NOMO-1 treated with DMSO at 0.1 percent for 48 hours (cell line): ENCODE measurements around the gene HSPA4.

Source experiments
- DNase-seq: peaks from one replicate; lab custom pipeline; 2025; ENCODE audit not compliant: unreplicated experiment; lab: John Stamatoyannopoulos, UW

Gene HSPA4

DNA sequence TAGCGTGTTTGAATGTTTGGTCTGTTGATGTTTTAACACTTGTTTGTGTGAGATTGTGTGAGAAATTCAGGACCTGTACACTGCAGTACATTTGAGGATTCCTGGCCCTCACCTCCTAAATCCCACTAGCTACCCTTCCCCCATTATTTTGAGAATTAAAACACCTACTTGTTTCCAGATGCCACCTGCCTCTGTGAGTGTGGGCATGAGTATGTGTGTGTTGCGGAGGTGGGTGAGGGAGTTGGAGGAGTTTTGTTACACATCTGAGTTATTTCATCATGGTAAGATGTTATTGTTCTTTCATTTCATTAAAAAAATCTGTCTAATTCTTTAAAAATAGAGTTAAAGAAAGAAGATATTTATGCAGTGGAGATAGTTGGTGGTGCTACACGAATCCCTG, 36.3 kb downstream of the HSPA4 start:
- no peak for DNase-seq

DNA sequence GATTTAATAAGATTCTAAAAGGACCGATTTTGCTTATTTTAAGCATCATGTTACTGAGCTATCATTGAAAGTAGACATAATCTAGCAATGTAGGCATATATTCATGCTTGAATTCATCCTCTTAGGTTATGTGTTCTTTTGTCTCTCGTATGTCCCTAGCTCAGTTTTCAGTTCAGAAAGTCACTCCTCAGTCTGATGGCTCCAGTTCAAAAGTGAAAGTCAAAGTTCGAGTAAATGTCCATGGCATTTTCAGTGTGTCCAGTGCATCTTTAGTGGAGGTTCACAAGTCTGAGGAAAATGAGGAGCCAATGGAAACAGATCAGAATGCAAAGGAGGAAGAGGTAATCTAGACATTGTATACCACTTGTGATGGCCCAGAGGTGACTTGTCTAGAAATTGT, 39.2 kb downstream of the HSPA4 start:
- no peak for DNase-seq

DNA sequence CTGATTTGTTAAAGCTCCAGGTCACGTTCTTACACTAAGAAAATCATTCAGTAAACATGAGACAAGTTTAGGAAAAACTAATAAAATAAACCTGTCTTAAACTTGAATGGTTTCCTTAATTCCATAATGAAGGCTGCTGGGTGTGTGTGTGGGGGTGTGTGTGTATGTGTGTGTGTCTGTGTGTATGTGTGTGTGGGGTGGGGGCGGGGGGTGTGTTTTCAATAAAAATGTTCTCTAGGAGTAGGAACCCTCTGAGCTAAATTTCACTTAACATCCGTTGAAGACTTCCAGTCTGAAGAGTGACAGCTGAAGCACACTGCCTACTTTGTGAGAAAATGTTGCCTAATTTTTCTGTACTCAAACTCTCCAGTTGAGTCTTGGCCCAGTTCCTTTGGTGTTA, 54.5 kb downstream of the HSPA4 start:
- DNase-seq, result no peak

DNA sequence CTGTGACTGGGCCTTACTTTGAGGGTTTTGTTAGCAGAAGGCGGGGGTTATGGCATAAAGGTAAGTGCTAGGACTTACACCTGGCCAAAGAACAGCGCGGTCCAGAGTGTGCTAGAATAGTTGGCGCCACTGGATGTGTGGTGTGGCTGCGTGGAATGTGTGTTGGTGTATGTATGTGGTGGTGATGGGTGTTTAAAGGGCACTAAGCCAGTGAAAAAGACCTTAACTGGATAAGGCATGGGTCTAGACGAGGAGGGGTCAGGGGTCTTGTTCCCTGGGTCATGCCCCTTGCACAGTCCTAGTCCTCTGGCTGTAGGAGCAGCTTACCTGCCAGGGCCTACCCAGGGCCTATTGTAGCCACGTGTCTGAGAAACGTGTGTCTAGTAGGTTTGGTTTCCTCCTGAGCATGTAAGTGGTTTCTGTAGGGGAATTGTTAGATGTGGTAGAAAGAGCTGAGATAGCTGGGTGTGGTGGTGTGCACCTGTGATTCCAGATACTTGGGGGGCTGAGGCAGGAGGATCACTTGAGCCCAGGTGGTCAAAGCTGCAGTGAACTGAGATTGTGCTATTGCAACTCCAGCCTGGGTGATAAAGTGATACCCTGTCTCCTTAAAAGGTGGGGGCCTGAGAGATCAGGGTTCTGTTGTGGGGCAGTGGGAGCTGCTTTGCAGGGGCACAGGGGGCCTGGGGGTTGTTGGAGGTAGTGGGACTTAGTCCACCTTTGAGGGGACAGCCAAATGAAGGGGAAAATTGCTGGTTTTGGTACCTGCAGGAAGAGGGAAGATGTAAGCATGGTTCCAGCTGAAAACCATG, 55.2 kb downstream of the HSPA4 start:
- no peak for DNase-seq

DNA sequence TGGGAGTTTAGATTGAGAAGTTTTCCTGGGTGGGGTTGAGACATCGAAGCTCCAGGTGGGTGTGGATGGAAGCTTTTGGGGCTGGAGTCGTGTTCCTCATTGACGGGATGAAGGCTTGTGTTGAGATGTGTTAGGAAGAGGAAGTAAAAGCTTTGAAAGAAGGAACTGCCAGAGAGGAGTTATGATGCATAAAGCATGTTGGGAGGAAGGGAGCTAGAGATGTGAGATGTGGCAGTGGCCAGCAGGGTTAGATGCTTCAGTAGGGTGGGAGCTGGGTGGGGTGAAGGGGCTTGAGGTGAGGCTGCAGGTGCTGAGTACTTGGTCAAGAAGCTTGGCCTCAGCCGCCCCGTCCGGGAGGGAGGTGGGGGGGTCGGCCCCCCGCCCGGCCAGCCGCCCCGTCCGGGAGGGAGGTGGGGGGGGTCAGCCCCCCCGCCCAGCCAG, 56.7 kb downstream of the HSPA4 start:
- DNase-seq, result peak; percentile 93

DNA sequence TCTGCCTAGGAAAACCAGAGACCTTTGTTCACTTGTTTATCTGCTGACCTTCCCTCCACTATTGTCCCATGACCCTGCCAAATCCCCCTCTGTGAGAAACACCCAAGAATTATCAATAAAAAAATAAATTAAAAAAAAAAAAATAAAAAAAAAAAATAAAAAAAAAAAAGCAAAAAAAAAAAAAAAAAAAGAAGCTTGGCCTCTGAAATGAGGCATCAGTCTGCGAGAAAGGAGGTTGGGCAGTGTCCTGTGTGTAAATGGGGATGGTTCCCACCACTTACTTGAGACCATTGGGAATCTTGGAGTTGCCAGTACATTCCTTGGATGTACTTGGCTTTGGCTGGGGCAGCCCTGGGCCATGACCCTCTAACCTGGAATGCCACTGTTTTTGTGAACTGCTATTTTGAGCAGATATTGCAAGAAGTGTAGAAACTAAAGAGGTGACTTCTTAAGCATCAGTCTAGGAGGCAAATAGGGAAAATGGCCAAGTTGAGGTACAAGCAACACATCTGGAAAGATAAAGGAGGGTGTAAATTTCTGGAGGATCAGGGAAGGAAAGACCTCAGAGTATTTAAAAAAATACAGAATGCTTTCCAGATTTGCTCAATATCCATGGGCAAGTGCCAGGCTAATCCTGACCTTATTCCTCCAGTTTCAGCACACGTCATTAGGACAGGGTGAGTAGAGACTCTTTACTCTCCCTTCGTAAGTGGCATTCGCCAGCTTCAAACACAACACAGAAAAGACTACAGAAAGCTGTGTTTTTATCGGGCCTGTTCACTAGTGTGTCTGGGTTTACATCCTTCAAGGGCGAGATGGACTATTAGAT, 58.1 kb downstream of the HSPA4 start:
- DNase-seq, result no peak

DNA sequence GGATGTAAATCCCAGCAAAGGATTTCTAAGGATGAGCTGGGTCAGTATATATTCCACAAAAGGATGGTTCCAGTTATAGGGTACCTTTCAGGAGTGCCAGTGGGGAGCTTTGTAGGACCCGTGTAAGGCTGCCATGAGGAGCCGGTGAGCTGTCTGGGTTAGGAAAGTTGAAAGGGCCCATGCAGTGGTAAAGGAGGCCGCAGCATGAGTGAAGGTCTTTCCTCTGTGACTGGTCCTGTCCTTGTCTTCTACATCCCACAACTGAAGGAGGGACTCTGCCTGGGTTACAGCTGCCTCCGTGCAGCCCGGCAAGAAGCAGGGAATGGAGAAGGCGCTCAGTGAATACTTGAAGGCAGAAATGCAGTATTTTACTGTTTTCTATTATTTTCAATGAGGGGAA, 58.9 kb downstream of the HSPA4 start:
- no peak for DNase-seq

DNA sequence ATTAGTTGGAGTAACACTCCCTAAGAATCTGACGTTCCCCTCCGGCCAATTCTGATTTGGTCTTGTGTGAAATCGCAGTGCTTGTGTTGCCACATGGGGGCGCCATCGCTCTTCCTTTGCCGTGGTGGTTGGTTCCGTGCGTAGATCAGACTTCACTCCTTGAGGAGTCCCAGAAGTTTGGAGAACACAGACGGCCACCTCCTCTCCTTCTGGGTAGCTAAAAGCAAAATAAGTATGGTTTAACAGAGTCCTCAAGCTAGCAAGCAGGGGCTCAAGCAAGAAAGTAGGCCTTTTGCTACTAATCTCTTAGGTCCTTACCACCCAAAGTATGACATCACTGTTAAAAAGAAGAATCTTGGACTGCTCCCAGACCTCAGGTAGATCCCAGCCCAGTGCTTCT, 59.5 kb downstream of the HSPA4 start:
- DNase-seq, result peak; percentile 76

DNA sequence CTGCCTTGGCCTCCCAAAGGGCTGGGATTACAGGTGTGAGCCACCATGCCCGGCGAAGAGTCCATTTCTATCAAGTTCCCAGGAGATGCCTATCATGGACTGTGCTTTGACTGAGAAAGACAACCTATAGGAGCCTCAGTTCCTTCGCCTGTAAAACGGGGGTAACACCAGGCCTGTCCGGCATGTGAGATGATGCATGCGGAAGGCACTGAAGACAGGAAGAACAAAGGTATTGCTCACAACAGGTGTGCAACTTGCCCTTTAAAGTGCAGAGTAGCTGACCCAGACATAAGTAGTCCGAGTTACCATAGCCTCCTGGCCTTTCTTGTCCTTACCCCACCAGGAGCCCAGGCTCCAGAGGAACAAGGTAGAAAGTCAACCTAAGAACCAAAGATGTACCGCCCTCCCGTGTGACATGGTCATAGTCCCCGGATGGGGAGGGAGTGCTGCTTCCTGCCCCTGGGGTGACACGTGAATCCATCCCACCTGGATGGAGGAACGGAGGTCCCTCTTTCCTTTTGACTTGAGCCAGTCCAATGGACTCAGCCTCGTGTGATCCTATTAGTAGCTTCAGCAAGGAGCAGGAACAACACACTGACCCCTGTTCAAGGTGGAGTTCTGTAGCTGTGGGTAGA, 60.3 kb downstream of the HSPA4 start:
- no peak for DNase-seq

DNA sequence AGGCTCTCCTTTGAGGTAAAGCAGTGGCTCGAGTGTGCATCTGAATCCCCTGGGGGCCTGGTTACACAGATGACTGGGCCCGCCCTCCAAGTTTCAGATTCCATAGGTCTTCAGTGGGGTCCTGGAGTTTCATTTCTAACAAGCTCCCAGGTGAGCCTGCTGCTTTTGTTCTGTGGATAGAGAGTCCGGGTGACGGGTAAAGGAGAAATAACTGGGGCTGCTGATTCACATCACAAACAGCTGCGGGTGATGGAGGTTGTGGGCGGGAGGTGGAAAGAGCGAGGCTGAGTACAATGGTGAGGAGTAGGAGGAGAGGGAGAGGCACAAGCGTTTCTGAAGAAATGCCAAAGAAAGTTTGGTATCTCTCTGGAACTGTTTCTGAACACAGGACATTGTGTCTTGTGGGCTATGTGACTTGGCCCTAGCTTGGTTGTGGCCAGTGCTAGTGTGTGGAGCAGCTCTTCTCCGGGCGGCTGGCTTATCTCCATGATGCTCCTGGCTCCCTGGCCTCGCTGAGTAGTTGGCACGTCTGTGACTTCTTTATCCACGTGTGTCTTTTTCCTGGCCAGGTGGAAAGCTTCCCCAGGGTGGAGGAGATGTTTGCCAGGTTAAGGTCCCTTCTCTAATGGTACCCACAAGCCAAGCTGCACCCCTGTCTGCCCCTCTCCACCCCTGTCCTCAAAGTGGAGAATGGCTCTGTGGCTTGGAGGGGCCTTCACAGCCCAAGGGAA, 61.7 kb downstream of the HSPA4 start:
- no peak for DNase-seq

DNA sequence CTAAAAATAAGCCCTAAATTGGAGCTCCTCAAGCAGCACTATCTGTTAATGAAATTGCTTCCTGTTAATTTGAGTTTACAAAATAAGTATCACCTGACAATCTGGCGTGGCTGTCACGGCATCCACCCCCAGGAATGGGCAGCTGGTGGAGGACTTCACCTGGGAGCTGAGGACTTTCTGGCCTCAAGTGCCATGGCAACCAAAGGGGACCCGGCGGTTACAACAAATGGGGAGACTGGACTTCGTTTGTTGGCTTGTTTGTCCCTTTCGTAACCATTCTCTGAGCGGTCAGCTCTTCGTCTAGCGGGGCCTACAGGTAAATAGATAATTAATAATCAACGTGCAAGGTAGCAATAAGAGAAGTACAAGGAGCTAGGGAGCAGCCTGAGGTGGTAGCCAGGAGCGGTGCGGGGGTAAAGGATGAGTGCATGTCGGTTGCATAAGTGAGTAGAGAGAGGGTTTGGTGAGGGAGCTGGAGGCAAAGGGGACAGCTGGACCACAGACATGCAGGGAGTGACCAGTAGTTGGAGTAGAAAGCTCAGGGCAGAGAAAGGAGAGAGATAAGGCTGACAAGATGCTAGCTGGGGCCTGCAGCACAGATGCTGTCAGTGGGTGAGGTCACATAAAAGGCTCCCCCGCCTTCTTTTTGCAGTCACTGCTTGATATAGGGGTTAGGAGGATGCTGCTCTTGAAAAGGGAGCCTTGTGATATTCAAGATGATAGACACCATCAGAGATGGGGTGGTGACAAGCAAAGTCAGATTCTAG, 62.5 kb downstream of the HSPA4 start:
- DNase-seq, result no peak

DNA sequence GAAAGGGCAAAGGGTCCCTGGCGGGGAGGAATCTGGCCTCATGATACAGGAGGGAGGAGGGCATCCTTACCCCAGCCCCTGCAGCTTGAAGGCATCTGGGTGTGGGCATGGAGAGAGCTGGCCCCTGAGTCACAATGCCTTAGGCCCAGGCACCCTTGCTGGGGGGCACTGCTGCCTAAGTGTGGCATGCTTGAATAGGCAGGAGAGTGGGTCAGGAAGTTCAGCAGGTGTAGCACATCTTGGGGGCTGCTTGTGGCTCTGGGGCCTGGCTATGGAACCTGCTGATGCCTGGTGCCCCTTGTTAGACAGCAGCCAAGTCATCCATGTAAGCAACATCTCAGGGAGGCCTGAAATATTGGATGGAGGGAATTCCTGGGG, 63.1 kb downstream of the HSPA4 start:
- DNase-seq, result no peak

DNA sequence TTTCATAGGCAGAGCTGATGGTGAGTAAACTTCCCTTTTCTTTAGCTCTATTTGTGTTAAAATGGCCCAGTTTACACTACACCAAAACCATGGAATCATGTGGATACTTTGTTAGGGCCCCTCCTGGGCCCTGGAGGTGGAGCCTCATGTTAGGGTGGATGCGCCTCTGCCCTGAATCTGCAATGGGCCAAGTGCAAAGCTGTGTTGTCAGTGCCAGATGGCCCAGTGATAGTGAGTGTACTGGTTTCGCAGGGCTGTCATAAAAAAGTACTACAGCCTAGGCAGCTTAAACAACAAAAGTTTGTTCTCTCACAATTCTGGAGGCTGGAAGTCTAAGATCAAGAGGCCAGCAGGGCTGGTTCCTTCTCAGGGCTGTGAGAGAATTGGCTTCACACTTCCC, 64.8 kb downstream of the HSPA4 start:
- DNase-seq, result no peak

DNA sequence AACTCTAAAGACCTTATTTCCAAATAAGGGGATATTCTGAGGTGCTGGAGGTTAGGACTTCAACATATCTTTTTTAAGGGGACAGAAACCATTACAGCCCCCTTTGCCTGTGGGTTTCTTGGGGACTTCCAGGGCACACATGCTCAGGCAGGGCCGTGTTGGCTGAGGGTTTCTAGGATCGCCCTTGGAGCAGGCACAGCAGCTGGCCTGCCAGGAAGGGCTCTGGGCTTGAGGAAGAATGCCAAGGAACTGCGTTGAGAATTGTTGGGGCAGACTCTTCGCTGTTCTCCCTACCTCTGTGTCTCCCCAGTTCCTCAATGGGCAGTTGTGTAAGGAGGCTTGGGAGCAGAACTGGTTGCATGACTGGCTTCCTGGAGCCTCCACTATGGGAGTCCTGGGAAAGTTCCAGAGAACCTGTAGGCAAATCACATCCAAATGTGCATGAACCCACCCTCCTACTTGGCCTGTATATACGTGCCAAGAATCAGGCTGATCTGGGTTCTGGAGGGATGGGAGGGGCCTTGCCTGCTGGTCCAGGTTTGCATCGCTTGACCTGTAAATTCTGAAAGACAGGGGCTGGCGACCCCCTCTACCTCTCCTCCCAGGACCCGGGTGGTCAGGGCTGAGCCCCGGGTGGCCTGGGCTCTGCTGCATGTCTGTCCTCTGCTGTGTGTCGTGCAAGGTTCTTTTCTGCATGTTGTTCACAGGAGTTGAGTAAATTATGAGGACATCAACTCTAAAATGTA, 65.5 kb downstream of the HSPA4 start:
- no peak for DNase-seq

DNA sequence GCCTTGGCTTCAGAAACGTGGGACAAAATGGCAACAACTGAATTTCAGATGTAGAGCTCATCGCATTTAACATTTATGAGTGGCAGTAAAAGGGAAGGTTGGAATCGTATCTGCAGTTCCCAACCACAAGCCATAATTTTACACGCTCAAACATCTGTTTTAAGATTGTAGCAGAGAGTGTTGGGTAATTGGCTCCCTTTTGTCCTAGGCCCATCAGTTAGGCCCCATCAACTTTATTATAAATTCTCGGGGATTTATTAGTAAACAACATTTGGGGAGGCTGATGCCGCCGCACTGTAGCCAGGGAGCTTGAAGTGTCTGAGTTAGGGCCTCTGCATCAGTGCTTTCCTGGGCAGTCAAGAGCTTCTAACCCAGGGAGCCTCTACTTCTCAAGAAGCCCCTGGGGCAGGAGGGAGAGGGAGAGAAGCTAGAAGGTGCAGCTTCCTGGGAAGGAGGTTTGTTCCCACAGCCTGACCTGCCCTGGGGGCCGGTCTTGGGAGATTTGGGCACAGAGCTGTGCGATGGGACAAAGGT, 66.2 kb downstream of the HSPA4 start:
- DNase-seq, result no peak

DNA sequence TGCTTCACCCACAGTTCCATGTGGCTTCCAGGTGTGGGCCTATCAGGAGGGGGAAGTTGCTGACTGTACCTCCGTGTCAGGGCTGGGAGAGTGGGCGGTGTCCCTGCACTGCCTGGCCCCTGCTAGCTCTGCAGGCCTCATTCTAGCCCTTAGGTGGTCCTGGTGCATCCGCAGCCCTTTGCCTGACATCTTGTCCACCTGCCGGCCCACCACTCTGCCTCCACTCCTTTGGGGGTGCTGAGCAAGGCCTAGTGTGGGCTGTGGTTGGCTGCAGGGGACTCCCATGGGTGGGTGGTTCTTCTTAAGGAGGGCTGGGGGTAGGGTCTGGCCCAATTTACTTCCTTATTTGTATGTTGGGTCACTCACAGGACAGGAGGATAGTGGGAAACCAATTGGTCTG, 66.9 kb downstream of the HSPA4 start:
- DNase-seq, result no peak

DNA sequence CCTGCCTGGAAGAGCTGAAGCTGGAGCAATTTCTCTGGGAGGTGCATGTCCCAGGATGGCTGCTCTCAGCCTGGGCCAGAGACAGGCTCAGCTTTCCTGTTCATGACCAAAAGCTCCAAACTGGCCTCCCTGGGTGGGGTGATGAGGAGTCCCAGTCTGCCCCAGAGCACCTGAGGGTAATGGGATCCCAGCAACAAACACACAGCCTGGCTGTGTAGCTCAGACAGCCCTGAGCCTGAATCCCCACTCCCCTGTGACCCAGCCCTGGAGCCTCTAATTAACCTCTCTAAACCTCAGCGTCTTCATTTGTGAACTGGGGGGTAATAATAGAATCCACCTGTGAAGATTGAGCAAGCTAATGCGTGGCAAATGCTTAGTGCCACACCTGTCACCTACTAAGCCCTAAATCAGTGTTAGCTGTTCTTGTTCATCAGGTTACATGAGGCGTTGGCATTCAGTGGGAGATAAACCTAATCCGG, 67.5 kb downstream of the HSPA4 start:
- DNase-seq, result no peak

DNA sequence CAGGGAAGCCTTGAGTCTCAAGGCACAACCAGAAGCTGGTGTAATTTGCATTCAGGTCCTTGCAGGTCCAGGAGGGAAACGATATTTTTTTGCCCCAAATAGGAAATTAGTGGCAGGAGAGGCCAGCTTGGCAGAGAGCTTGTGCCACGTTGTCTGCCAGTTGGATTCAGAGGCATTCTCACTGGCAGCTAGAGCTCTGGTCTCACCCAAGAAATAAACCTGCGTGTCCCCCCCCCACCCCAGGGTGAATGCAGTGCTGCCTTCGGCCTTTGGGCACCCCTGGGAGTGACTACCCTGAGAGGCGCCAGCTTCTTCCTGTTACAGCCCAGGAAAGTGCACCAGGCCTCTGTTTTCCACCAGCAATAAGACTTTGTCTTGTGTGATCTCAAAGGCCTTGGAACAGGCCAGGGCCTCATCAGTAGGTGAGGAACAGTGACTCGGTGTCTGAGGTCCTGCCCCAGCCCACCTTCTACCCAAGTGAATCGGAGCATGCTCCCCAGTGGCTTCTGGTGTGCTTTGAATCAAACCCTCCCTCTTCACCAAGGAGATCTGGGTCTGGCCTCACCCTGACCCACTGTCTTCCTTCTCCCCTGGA, 68.4 kb downstream of the HSPA4 start:
- DNase-seq, result no peak

DNA sequence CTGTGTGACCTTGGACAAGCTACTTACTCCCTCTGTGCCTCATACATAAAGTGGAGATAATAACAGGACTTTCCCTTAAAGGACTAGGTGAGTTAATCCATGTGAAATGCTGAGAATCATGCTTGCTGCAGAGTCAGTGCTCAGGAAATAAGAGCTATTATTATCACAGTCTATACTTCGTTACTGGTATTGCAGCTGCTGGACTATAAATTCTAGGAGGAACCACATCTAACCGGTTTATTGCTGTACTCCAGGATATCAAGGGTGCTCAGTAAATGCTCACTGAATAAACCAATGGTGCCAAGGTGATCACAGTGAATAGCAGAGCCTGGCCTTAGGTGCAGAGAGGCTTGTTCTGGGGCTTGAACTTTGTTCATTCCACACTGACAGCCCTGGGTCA, 69.3 kb downstream of the HSPA4 start:
- peak; percentile 38 for DNase-seq
